PC-3 (cell line): ENCODE measurements around the gene ZMPSTE24. TPM values are rescaled to one million over a fixed set of nuclear protein-coding genes. Genes with fewer than 3 reads are reported as not detected.

Source experiments
- ATAC-seq: fragments of 200-7000 bp; cut with Tn5 transposase; 2 replicates; pipeline ENCODE4 v1.9.1; 2020; ENCODE audit warnings: mild to moderate bottlenecking, moderate library complexity
- BruUV-seq: library from RNA; stranded (reverse); fragments of 400-500 nt; replicated peaks from 2 replicates; lab custom pipeline; 2021; lab: Mats Ljungman, UMichigan
- CTCF ChIA-PET: fragments of 300-600 bp; sonication (Branson Sonifier 250); formaldehyde crosslinking; loops from one replicate; lab custom pipeline; 2022; ENCODE audit warnings: antibody characterized with exemption; lab: Charles Lee
- POLR2A ChIA-PET: fragments of 300-600 bp; sonication (Branson Sonifier 250); formaldehyde crosslinking; loops from one replicate; lab custom pipeline; 2022; ENCODE audit warnings: antibody characterized with exemption; ENCODE audit not compliant: unreplicated experiment; lab: Charles Lee
- DNase-seq: peaks from one replicate; pipeline ENCODE4 v3.0.0-alpha.2; 2015
- H2AFZ ChIP-seq: fragments of 300-600 bp; sonication (generic); 2 replicates; pipeline ENCODE4 v1.6.0; 2016; ENCODE audit warnings: antibody characterized with exemption, low read length
- H3F3A ChIP-seq: fragments of 300-600 bp; sonication (generic); one replicate; pipeline ENCODE4 v1.6.0; 2017; ENCODE audit warnings: antibody characterized with exemption, low read length, control low read depth, mild to moderate bottlenecking; ENCODE audit not compliant: unreplicated experiment
- H3K27ac ChIP-seq: fragments of 300-600 bp; sonication (generic); 2 replicates; pipeline ENCODE4 v1.5.1; 2016; ENCODE audit warnings: mild to moderate bottlenecking, low read length
- H3K27me3 ChIP-seq: fragments of 300-600 bp; sonication (generic); 2 replicates; pipeline ENCODE4 v1.6.1; 2016; ENCODE audit warnings: low read length, mixed read lengths
- H3K36me3 ChIP-seq: fragments of 300-600 bp; sonication (generic); 2 replicates; pipeline ENCODE4 v1.6.1; 2016; ENCODE audit warnings: low read depth, mixed run types, low read length, mixed read lengths
- H3K4me1 ChIP-seq: fragments of 300-600 bp; sonication (generic); 2 replicates; pipeline ENCODE4 v1.5.1; 2016; ENCODE audit warnings: low read length; ENCODE audit not compliant: insufficient read depth
- H3K4me2 ChIP-seq: fragments of 300-600 bp; sonication (generic); 2 replicates; pipeline ENCODE4 v1.6.0; 2016; ENCODE audit warnings: low read length
- H3K4me3 ChIP-seq: fragments of 300-600 bp; sonication (generic); 2 replicates; pipeline ENCODE4 v1.5.1; 2016; ENCODE audit warnings: mild to moderate bottlenecking, low read length, mixed read lengths
- H3K79me2 ChIP-seq: fragments of 300-600 bp; sonication (generic); 2 replicates; pipeline ENCODE4 v1.6.1; 2017; ENCODE audit warnings: low read length, mixed read lengths
- H3K9ac ChIP-seq: fragments of 300-600 bp; sonication (generic); 2 replicates; pipeline ENCODE4 v1.6.0; 2016; ENCODE audit warnings: mild to moderate bottlenecking, low read length
- H3K9me2 ChIP-seq: fragments of 300-600 bp; sonication (generic); replicated peaks from 2 replicates; pipeline ENCODE4 v1.6.1; 2016; ENCODE audit warnings: mixed run types, low read length, mixed read lengths
- H3K9me3 ChIP-seq: fragments of 300-600 bp; sonication (generic); 2 replicates; pipeline ENCODE4 v1.6.1; 2016; ENCODE audit warnings: low read length, mixed read lengths
- H4K20me1 ChIP-seq: fragments of 300-600 bp; sonication (generic); 2 replicates; pipeline ENCODE4 v1.6.1; 2016; ENCODE audit warnings: low read length, mixed read lengths
- EZH2 ChIP-seq: fragments of 300-600 bp; sonication (generic); IDR thresholded peaks from one replicate; pipeline ENCODE4 v1.6.1; 2017; ENCODE audit warnings: antibody characterized with exemption, mild to moderate bottlenecking, low read length; ENCODE audit not compliant: unreplicated experiment
- EZH2phosphoT487 ChIP-seq: fragments of 300-600 bp; sonication (generic); IDR thresholded peaks from 2 replicates; pipeline ENCODE4 v1.6.1; 2018; ENCODE audit warnings: mild to moderate bottlenecking, antibody characterized with exemption, low read length, borderline replicate concordance
- intact Hi-C: fragments of 100-400 bp; cut with micrococcal nuclease; formaldehyde crosslinking; loops from 2 replicates; pipeline ENCODE4 v1.9.0; 2023
- total RNA-seq: library from RNA; depleted of rRNA; stranded (reverse); fragments of >200 nt; gene quantifications from 2 replicates; pipeline ENCODE4 v1.2.3, GENCODE V29; 2014
- TF ChIP-seq, protein P1 (sequence below): fragments of 300-600 bp; sonication (generic); conservative IDR thresholded peaks from 2 replicates; pipeline ENCODE4 v1.5.1; 2017; ENCODE audit warnings: antibody characterized with exemption, low read depth, mild to moderate bottlenecking, low read length

The ZMPSTE24 gene
- total RNA-seq, 1 experiment from 2014 or later, result 76.1 TPM

GRCh38 chr1:40224040-40224439 is 34.0 kb upstream of the ZMPSTE24 start:
- Histone ChIP-seq H3K27me3 (no peaks in the 10 kb centered on the region), H4K20me1 (no peaks in the 10 kb centered on the region)
- no peak for DNase-seq

DNA sequence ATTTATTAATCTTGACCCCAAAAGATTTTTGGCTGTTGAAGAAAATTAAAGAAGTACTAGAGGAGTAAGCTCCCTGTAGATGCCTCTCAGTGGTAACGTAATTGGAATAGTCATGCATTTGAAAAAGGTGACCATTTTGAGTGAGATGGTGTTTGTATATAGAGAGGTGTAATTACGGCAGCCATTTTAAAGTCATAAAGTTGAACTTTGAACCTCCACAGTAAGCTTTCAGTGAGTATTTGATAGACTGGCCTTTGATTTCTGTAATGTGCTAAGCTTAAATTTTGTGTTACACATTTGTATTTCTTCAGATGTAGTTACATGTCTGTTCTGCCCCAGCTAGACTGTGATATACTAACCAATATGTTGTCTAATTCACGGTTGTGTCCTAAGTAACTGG is 31.8 kb upstream of the ZMPSTE24 start:
- DNase-seq (no peak), ATAC-seq (no peak)
- no peaks in the 10 kb centered on the region; the same call in 1 of the 2 replicates for H3K79me2 ChIP-seq
- no peak overlapping the region for H3K4me3 ChIP-seq
- no peaks in the 10 kb centered on the region for H3K27me3 ChIP-seq
- no peaks in the 10 kb centered on the region for H3K4me1 ChIP-seq
- intact Hi-C loops, result no loop called here
- H3K4me2 ChIP-seq, result no peak overlapping the region
- H2AFZ ChIP-seq, result no peak overlapping the region
- H3K36me3 ChIP-seq, result peaks cover 10% of the 10 kb centered on the region; the same call in 1 of the 2 replicates
- no peaks in the 10 kb centered on the region for H3K9me3 ChIP-seq
- no TSS peak for BruUV-seq
- H3K9ac ChIP-seq, result no peak overlapping the region
- no peaks in the 10 kb centered on the region for H3F3A ChIP-seq
- no peak overlapping the region for H3K27ac ChIP-seq
- ChIA-PET CTCF (no interaction called here), POLR2A (no interaction called here)
- H3K9me2 ChIP-seq, result no peaks in the 10 kb centered on the region
- no peak for TF ChIP-seq EZH2
- TF ChIP-seq, protein P1, sequence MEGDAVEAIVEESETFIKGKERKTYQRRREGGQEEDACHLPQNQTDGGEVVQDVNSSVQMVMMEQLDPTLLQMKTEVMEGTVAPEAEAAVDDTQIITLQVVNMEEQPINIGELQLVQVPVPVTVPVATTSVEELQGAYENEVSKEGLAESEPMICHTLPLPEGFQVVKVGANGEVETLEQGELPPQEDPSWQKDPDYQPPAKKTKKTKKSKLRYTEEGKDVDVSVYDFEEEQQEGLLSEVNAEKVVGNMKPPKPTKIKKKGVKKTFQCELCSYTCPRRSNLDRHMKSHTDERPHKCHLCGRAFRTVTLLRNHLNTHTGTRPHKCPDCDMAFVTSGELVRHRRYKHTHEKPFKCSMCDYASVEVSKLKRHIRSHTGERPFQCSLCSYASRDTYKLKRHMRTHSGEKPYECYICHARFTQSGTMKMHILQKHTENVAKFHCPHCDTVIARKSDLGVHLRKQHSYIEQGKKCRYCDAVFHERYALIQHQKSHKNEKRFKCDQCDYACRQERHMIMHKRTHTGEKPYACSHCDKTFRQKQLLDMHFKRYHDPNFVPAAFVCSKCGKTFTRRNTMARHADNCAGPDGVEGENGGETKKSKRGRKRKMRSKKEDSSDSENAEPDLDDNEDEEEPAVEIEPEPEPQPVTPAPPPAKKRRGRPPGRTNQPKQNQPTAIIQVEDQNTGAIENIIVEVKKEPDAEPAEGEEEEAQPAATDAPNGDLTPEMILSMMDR, result no peak
- no peak for TF ChIP-seq EZH2phosphoT487
- H4K20me1 ChIP-seq, result no peaks in the 10 kb centered on the region

More at GRCh38 chr1:40224040-40224439, 34.0 kb upstream of the ZMPSTE24 start:
- Histone ChIP-seq H3K4me3 (no peak overlapping the region), H3K9ac (no peak overlapping the region), H3K9me2 (no peaks in the 10 kb centered on the region), H3K27ac (no peak overlapping the region), H2AFZ (no peak overlapping the region), H3K36me3 (peaks cover 14% of the 10 kb centered on the region; the same call in 1 of the 2 replicates), H3K4me2 (no peak overlapping the region), H3K79me2 (no peaks in the 10 kb centered on the region), H3K4me1 (no peaks in the 10 kb centered on the region), H3F3A (no peaks in the 10 kb centered on the region), H3K9me3 (no peaks in the 10 kb centered on the region)
- intact Hi-C loops, result no loop called here
- POLR2A ChIA-PET, result interaction anchor here (0.6 kb wide), 1 partner anchor 117 kb away, joined by 9 read pairs; no protein-coding TSS in a partner anchor
- CTCF ChIA-PET, result interaction anchor here (1.0 kb wide), 1 partner anchor 80 kb away, joined by 12 read pairs; no protein-coding TSS in a partner anchor
- no TSS peak for BruUV-seq
- TF ChIP-seq EZH2 (no peak), EZH2phosphoT487 (no peak)
- TF ChIP-seq, protein P1, result no peak
- ATAC-seq, result no peak

DNA sequence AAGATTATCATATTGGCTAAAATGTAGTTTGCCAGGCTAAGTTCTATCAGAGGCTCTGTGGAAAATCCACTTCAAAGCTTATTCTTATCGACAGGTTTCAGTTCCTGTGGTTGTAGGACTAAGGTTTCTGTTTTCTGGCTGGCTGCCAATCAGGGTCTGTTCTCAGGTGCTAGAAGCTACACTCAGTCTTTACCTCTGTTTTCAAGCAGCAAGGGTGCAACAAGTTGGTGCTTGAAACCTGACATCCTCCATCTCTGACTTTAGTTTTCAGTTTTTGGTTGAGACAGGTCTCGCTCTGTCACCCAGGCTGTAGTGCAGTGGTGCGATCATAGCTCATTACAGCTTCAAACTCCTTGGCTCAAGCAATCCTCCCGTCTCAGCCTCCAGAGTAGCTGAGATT is 25.6 kb upstream of the ZMPSTE24 start:
- Histone ChIP-seq H4K20me1 (no peaks in the 10 kb centered on the region), H3K27me3 (no peaks in the 10 kb centered on the region), H3K4me2 (no peak overlapping the region), H3F3A (no peaks in the 10 kb centered on the region), H3K4me3 (no peak overlapping the region), H3K27ac (no peak overlapping the region), H3K9me3 (no peaks in the 10 kb centered on the region), H2AFZ (no peak overlapping the region), H3K36me3 (peaks cover 31% of the 10 kb centered on the region), H3K79me2 (peaks cover 5% of the 10 kb centered on the region), H3K9ac (no peak overlapping the region), H3K9me2 (no peaks in the 10 kb centered on the region), H3K4me1 (no peaks in the 10 kb centered on the region)
- POLR2A ChIA-PET, result no interaction called here
- DNase-seq (no peak), ATAC-seq (no peak)
- intact Hi-C loops, result no loop called here
- no TSS peak for BruUV-seq
- CTCF ChIA-PET, result no interaction called here
- no peak for TF ChIP-seq EZH2
- TF ChIP-seq, protein P1, result no peak
- TF ChIP-seq EZH2phosphoT487, result no peak
